Skin of body (tissue), 2 donors: ENCODE data around the gene SLC26A2. TPM values are rescaled to one million over a fixed set of nuclear protein-coding genes. Genes with fewer than 3 reads are reported as not detected.

Experiments used
- DNase-seq: peaks from one replicate; lab custom pipeline; 2025; lab: John Stamatoyannopoulos, UW
- total RNA-seq: library from RNA; depleted of rRNA; stranded (reverse); fragments of >200 nt; gene quantifications from one replicate; pipeline ENCODE4 v1.2.3, GENCODE V29; 2014

The SLC26A2 gene
- total RNA-seq, 1 donor from 2014 or later: 17.6 TPM

DNA sequence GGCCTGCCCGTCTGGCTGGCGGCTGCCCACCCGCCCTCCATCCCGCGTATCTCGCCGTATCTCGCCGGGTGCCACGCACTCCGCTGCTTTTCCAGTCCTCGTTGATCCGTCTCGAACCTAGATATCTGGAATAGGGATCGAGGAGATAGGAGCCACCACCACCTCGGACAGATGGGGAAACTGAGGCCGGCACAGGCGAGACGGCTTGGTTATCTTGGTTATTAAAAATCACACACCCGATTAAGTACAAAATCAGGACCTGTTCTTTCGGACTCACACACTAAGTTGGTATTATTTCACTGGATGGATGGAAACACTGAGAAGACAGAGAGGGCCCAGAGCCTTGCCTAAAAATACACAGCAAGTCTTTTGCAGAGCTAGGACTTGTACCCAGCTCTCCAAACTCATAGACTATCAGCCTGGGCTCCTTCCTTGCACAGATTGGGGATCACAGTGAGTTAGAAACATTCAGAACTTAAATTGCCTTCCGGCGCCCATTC lies 678 bp downstream of the SLC26A2 start:
- DNase-seq: no peak

DNA sequence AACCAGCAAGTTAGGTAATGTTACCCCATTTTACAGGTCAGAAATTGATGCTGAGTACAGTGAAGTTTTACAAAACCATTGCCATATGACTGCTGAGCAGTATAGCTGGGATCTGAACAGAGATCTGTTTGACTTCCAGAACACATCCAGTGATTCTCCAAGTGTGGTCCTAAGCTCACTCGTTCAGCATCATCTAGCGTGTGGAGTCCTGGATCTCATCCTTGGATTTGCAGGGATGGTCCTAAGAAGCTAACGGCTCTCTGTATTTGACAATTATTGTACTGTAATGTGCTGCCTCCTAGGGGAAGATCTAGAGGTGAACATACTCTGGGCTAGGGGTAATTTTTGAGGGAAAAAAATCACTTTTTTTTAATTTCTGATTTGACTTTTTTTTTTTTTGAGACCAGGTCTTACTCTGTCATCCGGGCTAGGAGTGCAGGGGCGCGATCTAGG lies 1.4 kb downstream of the SLC26A2 start:
- no peak for DNase-seq

DNA sequence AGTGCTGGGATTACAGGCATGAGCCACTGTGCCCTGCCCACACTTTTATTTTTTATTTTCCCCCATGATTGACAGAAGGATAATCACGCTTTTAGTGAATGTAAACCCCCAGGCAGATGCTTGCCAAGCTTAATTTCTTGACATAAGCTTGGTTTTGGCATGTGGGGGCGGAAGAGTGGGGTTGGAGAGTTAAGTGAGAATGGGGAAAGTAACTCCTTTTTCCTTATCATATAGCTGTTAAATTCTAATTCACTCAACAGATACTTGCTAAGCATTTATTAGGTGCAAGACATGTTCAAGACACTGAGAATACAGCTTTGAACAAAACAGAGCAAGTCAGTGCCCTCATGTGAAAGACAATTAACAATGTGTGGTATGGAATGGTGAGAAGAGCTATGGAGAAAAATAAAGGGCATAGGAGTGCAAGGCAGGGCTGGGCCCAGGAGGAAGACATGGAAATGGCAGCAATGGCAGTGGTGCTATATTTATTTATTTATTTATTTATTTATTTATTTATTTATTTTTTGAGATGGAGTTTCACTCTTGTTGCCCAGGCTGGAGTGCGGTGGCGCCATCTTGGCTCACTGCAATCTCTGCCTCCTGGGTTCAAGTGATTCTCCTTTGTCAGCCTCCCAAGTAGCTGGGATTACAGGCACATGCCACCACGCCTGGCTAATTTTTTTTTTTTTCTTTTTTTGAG lies 2.2 kb downstream of the SLC26A2 start:
- no peak for DNase-seq

DNA sequence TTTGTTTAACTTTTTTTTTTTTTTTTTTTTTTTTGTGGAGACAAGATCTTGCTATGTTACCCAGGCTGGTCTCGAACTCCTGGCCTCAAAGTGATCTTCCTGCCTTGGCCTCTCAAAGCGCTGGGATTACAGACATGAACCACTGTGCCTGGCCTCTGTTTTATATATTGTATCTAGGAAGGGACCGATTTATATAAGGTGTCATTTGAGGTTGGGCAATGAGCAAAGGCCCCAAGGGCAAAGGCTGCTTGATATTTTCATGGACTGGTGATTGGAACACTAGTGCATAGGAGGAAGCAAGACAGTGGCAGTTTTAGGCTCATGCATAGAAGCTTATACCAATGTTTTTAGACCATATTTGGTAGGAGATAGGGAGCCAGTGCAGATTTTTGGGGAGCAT lies 3.2 kb downstream of the SLC26A2 start:
- DNase-seq: no peak

DNA sequence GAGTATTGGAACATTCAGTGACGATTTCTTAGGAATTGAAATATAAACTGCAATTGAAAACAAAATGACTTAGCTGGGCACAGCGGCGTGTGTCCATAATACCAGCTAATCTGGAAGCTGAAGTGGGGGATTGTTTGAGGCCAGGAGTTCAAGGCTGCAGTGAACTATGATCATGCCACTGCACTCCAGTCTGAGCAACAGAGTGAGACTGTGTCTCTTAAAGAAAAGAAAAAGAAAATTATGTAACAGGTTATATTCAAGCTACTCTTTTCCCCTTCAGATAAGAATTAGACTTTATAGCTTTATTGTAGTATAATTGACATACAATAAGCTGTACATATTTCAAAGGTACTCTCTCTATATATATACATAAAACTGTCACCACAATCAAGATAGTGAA lies 6.4 kb downstream of the SLC26A2 start:
- no peak for DNase-seq

DNA sequence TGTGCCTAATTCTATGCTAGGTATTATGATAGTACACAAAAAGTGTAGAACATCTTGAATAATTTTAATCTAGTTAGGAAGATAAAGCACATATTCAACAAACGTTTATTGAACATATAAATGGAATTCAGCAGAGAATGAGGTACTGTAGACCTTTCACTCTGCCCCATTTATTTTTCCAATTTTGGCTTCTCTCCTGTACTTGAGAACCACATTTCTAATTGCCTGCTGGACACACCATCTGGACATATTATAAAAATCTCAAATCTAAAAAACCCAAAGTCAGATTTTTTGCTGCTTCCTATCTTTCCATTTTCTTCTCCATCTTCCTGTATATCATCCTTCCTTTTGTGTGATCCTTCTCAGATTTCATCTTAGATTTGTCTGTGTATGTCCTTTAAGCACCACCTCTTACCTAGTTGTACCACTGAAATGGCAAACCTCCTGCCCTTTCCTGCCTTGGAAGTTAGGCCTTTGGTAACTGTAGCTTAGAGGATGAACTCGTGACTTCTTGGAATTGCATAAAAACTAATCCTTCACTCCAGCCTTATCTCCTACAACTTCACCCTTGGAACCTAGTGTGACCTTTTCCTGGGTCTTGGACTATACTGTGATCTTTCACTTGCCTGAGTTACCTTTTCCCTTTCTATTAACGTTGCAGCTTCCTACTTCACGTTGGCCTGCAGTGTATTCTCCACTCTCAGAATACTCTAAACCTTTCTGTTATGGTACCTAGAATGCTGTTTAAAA lies 8.8 kb downstream of the SLC26A2 start:
- no peak for DNase-seq

DNA sequence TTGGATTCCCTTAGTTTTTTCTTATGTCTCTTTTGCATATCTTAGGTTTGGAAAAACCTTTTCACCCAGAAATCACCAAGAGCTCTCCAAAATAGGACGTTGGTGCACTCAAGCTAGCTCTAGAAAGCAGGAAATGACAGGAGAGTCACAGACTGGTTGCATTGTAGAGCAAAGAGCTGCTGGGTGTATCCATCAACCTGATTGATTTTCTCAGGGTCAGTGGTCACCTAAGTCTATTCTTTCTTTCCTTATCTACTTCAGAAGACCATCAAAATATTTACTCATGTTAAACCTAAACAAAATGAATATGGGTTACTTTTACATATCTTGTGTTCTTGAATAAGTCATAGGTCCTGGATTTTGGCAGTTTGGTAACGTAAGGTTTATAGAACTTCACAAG lies 14.9 kb downstream of the SLC26A2 start:
- DNase-seq: no peak

DNA sequence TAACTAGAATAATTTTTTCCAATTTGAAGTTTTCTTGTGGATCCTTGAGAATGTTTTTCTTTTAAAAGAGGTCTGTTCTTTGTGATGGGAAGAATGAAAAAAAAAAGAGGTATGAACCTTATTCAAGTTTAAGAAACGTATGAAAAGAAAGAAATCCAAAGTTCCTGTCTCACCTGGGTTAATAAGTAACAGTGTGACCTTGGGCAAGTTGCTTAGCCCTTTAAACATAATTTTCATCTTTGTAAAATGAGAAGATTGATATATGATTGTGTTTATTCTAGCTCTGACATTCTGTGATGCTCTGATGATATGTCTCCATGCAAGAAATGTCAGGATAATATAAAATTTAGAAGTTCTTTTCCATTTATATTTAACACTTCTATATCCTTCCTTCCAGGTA lies 19.3 kb downstream of the SLC26A2 start:
- DNase-seq: no peak

DNA sequence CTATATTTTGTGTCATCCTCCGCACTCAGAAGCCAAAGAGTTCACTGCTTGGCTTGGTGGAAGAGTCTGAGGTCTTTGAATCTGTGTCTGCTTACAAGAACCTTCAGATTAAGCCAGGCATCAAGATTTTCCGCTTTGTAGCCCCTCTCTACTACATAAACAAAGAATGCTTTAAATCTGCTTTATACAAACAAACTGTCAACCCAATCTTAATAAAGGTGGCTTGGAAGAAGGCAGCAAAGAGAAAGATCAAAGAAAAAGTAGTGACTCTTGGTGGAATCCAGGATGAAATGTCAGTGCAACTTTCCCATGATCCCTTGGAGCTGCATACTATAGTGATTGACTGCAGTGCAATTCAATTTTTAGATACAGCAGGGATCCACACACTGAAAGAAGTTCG lies 20.6 kb downstream of the SLC26A2 start:
- DNase-seq: no peak

DNA sequence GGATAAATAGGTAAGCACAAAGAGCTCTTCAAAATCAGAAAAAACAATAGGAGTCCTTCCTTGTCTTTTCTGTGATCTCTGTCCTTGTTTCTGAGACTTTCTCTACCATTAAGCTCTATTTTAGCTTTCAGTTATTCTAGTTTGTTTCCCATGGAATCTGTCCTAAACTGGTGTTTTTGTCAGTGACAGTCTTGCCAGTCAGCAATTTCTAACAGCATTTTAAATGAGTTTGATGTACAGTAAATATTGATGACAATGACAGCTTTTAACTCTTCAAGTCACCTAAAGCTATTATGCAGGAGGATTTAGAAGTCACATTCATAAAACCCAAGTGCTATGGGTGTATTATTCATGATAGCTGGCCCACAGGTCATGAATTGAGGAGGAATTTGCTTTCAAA lies 21.9 kb downstream of the SLC26A2 start:
- no peak for DNase-seq

DNA sequence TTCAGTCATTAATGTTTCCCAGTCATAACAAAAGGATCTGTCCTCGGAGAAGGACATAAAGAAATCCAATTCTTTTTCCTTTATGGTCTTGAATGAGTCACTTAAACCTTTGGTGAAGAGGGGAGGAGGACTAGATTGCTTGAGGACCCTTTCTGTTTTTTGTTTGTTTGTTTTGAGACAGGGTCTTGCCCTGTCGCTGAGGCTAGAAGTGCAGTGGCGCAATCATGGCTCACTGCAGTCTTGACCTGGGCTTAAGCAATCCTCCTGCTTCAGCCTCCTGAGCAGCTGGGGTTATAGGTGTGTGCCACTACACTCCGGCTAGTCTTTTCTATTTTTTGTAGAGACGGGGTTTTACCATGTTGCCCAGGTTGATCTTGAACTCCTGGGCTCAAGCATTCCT lies 27.6 kb downstream of the SLC26A2 start:
- DNase-seq: no peak

DNA sequence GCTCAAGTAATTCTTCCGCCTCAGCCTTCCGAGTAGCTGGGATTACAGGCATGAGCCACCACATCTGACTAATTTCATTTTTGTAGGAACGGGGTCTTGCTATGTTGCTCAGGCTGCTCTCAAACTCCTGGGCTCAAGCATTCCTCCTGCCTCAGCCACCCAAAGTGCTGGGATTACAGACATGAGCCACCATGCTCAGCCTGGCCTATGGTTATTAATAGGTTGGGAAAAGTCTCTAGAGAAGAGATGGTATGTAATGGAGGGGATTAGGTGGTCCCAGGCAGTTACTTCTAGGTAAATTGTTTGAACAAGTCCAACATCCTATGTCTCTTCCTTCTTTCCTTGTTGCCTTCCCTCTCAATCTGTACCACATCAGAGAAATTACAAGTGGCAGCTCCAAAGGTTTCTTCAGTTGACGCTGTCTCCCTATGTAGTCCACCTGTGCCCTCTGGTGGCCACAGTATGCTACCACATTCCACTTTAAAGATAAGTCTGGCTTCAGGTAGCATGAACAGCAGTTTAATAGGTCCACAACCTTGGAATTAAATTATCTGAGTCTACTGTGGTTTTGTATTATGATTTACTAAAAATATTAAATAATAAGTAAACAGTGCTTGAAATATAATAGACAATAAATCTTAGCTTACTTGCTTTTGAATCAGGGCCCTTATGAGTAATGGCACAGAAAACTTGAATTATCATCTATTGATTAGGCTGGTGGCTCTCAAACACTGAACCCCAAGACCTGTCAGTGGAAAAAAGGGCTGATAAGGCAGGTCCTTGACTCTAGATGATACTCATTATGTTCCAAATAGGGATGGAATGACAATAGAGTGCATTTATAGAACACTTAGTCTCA lies 30.2 kb downstream of the SLC26A2 start:
- peak; percentile 45 for DNase-seq

DNA sequence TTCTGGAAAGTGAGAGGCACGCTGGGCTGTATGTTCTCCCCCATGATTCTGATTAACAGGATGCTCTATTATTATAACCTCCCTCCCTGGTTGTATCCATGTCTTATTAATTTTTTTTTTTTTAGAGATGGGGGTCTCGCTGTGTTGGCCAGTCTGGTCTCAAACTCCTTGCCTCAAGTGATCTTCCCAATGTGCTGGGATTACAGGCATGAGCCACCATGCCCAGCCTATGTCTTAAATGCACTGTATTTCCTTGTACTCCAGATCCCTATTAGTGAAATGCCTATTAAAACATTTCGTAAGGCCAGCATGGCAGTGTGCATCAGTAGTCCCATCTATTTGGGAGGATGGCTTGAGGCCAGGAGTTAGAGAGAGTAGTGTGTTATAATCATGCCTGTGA lies 32.9 kb downstream of the SLC26A2 start:
- no peak for DNase-seq

DNA sequence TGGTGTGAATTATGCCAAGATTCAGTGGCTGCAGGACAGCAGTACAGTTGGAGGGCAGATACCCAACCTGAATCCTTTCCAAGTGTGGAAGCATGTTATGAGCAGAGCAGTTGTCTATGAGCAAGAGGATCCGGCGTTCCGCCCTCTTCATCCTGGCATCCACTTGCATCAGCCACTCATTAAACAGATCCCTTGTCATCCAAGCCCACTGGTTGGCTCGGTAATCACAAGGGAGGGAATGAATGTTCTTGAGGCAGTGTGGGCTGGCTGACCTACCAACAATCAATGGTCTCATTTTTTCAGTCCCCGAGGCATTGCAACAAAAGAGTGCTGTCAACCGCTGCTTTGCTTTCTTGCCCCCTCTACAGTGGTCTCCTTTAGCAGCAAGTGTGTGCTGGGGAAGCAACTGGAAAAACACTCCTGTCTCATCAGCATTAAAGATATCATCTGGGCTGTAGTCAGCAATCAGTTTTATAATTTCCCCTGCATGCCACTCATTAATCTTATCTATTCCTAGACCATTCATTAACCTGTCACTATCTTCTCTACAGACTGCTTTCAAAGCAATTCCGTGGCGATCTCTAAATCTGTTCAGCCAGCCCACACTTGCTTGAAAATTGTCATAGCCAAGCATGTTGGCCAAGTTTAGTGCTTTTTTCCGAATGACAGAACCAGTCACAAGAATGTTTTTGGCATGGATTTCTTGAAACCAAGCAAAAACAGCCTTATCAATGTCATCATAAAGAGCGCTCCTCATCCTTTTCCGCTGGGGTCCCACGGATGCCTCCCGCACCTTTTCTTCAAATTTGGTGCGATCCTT lies 35.0 kb downstream of the SLC26A2 start:
- no peak for DNase-seq

DNA sequence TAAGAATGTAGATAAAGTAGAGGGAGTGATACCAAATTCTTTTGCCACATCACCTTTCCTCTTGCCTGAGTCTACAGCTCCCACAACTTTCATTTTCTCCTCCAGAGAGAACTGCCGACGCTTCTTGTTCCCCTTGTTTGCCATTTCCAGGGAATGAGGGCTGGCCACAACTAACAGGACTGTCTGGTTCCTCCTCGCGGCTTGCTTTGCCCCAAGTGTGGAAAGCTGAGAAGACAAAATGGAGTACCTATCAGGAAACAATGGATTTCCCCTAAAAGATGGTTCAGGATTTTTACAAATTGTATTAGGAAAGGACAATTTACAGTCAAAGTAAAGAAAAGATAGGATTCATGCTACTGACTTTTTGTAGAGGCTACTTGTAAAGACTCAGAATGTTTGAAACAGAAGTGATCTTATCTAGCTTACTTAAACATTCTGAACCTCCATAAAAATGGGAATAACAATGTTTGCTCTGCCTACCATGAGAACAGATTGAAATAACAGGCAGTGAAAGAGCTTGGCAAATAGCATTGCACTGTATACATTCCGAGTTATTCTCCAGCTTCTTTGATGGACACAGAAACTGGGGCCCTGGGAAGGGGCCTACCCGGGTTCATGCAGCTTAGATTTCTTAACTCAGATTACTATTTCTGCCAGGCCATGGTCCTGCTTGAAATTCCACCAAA lies 35.8 kb downstream of the SLC26A2 start:
- no peak for DNase-seq

DNA sequence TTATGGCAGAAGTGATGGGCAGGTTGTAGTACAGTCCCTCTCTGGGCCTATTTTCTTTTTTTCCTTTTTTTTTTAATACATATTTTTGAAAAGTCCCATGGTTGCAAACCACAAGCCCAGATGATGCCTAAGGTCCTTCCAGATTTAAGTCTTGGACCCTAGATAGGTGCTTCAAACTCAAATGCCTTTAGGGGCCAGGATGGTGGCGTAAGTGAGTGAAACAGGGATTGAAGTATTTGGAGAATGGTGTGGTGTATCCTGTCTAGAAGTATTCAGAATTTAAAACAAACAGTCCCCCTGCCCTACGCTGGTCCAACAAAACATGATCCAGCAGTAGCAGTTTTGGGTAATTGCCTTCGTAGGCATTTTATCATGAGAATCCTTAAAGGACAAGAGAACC lies 37.7 kb downstream of the SLC26A2 start:
- DNase-seq: no peak

DNA sequence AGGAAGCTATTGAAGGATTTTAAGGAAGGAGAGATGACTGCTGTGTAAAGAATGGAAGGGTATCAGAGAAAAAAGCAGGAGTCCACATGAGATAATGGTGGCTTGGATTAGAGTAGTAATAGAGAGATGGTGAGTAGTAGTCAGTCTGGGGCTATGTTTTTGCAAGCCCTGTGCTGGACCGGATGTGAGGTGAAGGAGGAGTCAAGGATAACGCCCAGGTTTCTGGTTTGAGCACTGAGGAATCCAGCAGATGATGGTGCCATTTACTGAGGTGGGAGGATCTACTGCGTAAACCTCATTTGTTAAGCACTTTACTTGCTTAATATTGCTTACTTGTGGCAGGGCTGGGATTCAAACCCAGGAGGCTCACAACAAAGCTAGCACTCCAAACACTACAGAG lies 38.8 kb downstream of the SLC26A2 start:
- DNase-seq: no peak

DNA sequence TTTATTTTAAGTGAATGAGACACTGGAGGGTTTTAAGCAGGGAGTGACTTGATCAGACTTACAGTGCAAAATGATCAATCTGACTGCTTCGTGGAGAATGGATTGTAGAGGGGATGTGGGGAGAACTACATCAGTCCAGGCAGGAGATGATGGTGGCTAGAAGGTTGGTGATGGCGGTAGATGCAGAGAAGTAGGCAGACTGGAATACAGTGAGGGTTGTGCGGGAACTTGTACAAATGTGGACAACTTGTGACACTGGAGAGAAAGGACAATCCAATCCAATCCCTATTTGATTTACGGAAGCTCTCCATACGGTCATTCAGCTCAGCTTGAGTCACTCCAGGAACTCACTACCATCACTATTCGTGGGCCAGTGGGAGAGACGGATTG lies 39.3 kb downstream of the SLC26A2 start:
- no peak for DNase-seq

DNA sequence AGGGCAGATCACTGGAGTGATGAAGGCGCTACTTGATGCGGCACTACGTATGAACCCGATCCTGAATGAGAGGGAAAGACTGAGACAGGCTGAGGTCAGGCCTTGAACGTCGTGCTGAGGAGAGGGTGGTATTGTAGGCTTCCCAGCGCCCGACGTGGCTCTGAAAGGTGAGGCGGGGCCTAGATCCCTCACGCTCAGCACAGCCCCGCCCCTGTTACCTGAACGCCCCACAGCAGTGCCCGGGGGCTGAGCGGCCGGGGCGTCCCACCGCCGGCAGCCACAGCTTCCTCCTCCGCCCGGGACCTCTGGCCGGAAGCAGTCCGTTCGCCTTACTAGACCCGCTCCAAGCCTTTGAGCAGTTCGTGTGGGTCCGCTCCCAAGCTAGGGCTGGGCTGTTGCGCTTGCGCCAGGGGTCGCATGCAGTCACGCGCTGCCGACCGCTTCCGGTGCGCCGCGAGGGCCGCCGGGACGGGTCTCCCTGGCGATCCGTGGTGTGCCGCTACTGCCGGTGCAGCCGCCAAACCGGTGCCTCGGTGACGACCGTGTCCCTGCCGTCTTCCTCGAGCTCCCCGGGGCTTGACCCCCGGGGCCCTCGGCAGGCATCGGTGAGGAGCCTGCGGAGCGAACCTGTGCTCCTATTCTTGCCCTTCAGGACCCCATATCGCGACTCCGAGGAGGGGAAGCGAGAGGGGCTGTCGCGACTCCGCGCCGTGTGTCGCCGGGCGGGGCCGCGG lies 39.9 kb downstream of the SLC26A2 start, which contains the start of the genes HMGXB3 and TIGD6:
Gene HMGXB3, plus strand, starts transcription at position 484 of the 734 bp plus-strand sequence. CDS start 4,114 bp downstream, outside the sequence.
Gene TIGD6, minus strand, starts transcription at position 399 of the 734 bp plus-strand sequence. CDS start 4,306 bp downstream, outside the sequence.
- peak; percentile 94 for DNase-seq
